DMS79 treated with DMSO at 0.1 percent for 48 hours (cell line): ENCODE results near the gene RASSF7.
"Not testable (repeated sequence)": the region's sequence is repeated elsewhere in the genome, so short reads cannot be mapped to it uniquely, and the experiment has no call there.

Source experiments
- DNase-seq: peaks from one replicate; lab custom pipeline; 2025; lab: John Stamatoyannopoulos, UW

The RASSF7 gene, protein sequence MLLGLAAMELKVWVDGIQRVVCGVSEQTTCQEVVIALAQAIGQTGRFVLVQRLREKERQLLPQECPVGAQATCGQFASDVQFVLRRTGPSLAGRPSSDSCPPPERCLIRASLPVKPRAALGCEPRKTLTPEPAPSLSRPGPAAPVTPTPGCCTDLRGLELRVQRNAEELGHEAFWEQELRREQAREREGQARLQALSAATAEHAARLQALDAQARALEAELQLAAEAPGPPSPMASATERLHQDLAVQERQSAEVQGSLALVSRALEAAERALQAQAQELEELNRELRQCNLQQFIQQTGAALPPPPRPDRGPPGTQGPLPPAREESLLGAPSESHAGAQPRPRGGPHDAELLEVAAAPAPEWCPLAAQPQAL

GRCh38 chr11:560305-561147 lies at the start of gene RASSF7, which contains the start of gene LMNTD2:
Gene RASSF7, plus strand, starts transcription at chr11:560970. Its CDS starts 799 bp downstream, at chr11:561769.
Gene LMNTD2, minus strand, starts transcription at chr11:560738. Its CDS starts 22 bp downstream, at chr11:560716.
- peak; percentile 49 for DNase-seq

DNA sequence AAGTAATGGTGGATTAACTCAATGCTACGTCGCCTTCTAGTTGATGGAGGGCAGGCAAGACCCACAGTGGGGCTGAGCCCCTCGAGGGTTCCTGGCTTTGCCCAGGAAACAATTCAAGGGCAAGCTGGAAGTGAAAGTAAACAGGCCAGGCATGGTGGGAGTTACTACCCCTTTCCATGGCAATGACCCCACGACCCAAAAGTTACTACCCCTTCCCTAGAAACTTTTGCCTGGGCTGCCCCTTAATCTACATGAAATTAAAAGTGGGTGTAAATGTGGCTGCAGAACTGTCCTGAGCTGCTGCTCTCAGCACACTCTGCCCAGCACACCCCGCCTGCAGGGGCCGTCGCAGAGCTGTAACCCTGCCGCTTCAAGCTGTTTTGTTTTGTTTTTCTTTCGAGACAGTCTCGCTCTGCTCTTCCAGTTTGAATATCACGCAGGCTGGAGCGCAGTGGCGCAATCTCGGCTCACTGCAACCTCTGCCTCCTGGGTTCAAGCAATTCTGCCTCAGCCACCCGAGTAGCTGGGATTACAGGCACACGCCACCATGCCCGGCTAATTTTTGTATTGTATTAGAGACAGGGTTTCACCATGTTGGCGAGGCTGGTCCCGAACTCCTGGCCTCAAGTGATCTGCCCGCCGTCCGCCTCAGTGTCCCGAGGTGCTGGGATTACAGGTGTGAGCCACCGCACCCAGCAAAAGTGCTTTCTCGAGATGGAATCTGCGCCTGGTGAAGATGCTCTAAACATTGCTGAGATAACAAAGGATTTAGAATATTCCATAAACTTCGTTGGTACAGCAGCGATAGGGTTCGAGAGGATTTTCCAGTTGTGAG lies 47.8 kb upstream of the RASSF7 start:
- no peak for DNase-seq

- no peak for DNase-seq
These were observed 46.2 kb upstream of the RASSF7 start for GRCh38 chr11:514606-515005.

DNA sequence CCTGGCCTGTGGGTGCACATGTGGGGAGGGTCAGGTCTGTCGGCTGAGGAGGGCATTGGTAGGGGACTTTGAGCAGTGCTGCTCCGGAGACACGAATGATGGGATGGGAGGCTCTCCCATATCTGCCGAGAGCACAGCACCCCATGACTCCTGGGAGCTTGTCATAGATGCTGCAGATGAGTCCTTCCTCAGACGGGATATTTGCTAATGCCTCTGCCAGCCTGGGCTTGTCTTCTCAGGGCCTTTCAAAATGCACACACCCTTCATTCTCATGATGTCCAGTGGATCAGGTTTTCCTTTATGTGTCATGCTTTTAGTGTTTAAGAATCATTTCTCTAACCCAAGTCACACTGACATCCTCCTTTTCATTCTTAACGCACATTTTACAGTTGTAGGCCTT lies 45.6 kb upstream of the RASSF7 start:
- DNase-seq, result no peak

- DNase-seq, result no peak
These were observed 44.4 kb upstream of the RASSF7 start for GRCh38 chr11:516400-516799.

GRCh38 chr11:516918-517685 lies 43.7 kb upstream of the RASSF7 start:
- DNase-seq, result not testable (repeated sequence)

- no peak for DNase-seq
These were observed 42.1 kb upstream of the RASSF7 start for GRCh38 chr11:518463-519202.

DNA sequence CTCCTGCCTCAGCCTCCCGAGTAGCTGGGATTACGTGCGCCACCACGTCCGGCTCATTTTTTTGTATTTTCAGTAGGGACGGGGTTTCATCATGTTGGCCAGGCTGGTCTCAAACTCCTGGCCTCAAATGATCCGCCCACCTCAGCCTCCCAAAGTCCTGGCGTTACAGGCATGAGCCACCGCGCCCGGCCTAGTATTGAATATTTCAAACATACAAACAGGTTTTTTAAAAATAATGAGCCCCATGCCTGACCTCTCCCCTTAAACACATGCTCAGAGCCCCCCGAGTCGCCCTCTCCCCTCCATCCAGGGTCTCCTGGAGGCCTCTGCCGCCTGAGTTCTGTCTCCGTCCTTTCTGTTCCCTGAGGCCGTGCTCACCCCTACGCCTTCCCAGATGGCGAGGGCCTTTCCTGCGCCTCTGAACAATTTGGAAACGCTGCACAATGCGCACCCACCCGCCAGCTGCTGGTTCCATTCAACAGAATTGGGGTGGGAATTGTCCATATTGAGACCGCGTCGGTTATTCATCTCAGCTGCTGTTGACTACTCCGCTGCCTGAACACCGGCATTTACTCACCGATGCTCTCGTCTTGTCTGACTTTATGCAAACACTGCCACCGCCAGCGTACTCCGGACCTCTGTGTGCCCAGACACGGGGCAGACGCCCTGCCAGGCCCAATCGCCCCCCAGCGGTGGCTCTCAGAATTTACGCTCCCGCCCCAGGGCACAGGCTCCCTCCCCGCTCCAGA lies 40.2 kb upstream of the RASSF7 start:
- no peak for DNase-seq

GRCh38 chr11:521177-521688 lies 39.5 kb upstream of the RASSF7 start:
- DNase-seq, result no peak

DNA sequence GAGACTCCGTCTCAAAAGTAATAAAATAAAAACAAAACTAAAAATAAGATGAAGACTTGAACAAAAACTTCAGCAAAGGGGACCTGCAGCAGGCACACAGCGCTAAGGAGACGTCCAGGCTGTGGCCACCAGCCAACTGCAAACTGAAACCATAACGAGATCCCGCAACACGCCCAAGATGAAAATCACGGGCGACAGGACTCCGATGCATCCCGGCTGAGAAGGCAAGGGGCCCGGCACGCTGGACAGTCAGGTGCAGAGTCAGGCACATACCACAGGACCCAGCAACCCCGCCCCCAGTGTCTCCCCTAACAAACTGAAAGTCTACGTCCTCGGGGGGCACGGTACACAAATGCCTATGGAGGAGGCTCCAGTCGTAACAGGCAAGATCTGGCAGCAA lies 34.6 kb upstream of the RASSF7 start:
- DNase-seq, result no peak

DNA sequence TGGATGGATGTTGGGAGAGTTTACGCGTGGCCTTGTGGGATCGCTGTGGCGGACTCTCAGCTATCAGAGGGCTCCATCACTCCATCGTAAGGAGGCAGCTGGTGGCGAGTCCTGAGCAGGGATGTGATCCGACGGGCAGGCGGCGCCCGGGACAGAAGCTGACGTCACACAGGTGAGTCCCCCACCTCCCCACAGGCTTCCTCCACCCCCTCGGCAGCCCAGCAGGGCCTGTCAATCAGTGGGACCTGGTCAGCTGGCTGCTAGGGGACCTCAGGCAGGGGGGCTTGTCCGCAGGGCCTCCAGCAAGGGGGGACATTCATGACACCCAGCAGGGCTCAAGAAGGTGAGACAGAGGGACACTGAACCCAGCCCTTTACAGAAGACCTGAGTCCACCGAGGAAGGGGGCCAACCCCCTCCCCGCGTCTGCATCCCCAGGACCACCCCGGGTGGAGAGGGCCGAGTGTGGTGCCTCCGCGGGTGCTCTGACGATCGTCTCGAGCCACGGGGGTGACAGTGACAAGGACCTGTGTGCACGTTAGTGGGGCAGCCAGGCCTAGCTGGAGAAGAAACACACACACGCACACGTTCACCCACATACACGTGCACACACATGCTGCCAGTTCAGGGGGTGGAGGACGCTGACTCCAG lies 32.5 kb upstream of the RASSF7 start:
- no peak for DNase-seq

GRCh38 chr11:528815-529727 lies 31.7 kb upstream of the RASSF7 start:
- DNase-seq, result no peak

DNA sequence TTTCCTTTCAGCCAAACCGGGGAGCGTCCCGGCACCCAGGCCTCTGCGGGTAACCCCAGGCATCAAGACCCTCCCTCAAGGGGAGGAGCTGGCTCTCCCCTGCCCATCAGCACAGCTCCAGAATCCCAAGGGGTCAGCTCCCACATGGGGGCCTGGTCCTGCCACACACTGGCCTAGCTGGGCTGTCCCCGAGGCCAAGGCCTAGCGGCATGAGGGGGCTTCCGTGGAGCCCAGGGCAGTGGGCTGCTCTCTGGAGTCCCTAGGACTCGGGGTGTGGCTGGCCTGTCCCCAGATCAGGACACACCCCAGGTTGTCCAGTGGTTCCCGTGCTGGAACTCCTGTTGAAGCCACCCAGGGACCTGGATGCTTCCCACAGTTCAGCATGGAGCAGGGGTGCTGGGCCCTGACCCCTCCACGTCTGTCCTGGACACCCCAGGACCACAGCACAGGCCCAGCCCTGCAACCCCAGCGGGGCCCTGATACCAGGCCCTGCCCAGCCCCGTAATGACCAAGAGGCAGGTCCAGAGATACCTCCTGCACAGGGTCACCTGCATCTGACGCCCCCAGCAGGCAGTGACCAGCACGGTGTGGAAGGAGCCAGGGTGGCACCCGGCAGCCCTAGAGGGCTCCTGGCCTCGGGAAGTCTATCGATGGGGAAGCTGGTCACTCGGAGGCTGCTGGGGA lies 30.9 kb upstream of the RASSF7 start:
- no peak for DNase-seq

DNA sequence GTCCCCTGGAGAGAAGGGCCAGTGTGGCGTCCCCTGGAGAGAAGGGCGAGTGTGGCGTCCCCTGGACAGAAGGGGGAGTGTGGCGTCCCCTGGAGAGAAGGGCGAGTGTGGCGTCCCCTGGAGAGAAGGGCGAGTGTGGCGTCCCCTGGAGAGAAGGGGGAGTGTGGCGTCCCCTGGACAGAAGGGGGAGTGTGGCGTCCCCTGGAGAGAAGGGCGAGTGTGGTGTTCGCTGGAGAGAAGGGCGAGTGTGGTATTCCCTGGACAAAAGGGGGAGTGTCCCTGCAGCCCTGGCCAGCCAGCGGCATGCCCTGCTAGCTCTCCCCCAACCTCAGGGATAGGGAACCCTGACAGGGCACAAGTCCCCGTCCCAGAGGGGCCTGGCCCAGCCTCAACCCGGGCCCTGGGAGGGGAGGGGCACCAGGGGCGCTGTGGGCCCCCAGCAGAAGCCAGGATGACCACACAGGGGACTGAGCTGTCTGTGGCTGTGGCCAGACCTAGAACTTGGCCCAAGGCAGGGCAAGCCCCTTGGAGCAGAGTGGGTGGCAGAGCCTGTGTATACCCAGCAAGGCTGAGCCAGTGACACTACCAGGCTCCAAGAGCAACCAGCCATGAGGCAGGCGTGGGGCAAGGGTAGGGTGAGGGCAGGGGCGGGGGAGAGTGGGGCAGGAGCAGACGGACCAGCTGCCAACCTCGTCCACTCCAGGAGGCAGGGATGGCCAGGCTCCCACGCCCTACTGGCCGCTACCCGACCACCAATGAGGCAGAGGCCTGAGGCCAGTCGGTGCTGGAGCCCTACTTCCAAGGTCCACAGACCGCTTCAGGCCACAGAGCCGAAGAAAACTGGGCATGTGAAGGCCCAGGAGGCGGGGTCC lies 29.6 kb upstream of the RASSF7 start:
- DNase-seq, result no peak

DNA sequence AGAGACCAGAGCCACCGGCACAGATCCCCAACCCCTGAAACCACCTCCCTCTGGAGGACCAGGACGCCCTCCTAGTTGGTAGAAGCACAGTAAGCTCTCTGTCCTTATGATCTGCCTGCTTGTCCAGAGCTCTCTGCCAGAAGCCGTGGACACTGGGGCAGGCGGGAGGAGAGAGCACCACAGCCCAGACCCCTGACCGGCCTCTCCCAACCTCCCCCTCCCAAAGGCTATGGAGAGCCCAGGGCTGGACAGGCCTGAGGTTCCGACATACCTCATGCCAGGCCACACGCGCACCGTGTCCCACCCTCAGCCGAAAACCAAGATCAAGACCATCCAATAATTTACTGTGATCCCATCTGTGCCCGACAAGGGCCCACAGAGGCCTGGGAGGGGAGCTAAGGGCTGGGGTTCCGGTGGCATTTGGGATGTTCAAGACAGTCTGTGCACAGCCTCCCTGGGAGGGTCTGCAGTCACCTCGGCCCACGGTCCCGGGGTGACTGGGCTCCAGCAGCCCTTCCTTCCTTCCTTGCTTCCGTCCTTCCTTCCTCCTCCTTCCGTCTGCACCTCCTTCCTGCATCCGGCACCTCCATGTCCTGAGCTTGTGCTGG lies 28.7 kb upstream of the RASSF7 start:
- no peak for DNase-seq

- no peak for DNase-seq
These were observed 28.2 kb upstream of the RASSF7 start for GRCh38 chr11:532527-532985.
